IMR-90 (cell line): Measurements from ENCODE around the gene GCSH. TPM values are rescaled to one million over a fixed set of nuclear protein-coding genes. Genes with fewer than 3 reads are reported as not detected.

Experiments
- ATAC-seq: fragments of 200-7000 bp; cut with Tn5 transposase; 2 replicates; pipeline ENCODE4 v1.9.1; 2020; ENCODE audit warnings: low read depth, mild to moderate bottlenecking, moderate library complexity
- BruUV-seq: library from RNA; stranded (reverse); fragments of 400-500 nt; replicated peaks from 2 replicates; lab custom pipeline; 2021; lab: Mats Ljungman, UMichigan
- CTCF ChIA-PET: fragments of 300-600 bp; formaldehyde crosslinking; extraction: SDS; loops from one replicate; lab custom pipeline; 2021; ENCODE audit warnings: antibody characterized with exemption; lab: Yijun Ruan, JAX
- POLR2A ChIA-PET: fragments of 300-600 bp; sonication (Branson Sonifier 250); formaldehyde crosslinking; loops from one replicate; lab custom pipeline; 2022; ENCODE audit warnings: antibody characterized with exemption; ENCODE audit not compliant: unreplicated experiment; lab: Charles Lee
- DNase-seq: peaks from one replicate; pipeline ENCODE4 v3.0.0; 2013
- H2AFZ ChIP-seq: replicated peaks from 2 replicates; pipeline ENCODE3; 2013; ENCODE audit warnings: low read length, mild to moderate bottlenecking; ENCODE audit not compliant: poor library complexity
- H2AK5ac ChIP-seq: 2 replicates; pipeline ENCODE4 v1.6.1; 2013; ENCODE audit warnings: low read depth, low read length, inconsistent platforms
- H2AK9ac ChIP-seq: replicated peaks from 2 replicates; pipeline ENCODE3; 2013; ENCODE audit warnings: mild to moderate bottlenecking, low read depth, low read length, moderate library complexity; ENCODE audit not compliant: poor library complexity
- H2BK120ac ChIP-seq: 2 replicates; pipeline ENCODE4 v1.6.1; 2013; ENCODE audit warnings: low read depth, low read length, inconsistent platforms
- H2BK15ac ChIP-seq: 3 replicates; pipeline ENCODE4 v1.6.1; 2013; ENCODE audit warnings: low read depth, low read length, inconsistent platforms
- H2BK20ac ChIP-seq: 2 replicates; pipeline ENCODE4 v1.6.1; 2013; ENCODE audit warnings: low read depth, mild to moderate bottlenecking, inconsistent platforms, low read length, moderate library complexity
- H2BK5ac ChIP-seq: 2 replicates; pipeline ENCODE4 v1.6.1; 2013; ENCODE audit warnings: mild to moderate bottlenecking, low read depth, low read length, inconsistent platforms; ENCODE audit not compliant: poor library complexity, severe bottlenecking
- H3K14ac ChIP-seq: replicated peaks from 2 replicates; pipeline ENCODE4 v1.6.1; 2013; ENCODE audit warnings: low read depth, low read length, inconsistent platforms
- H3K18ac ChIP-seq: 2 replicates; pipeline ENCODE4 v1.6.1; 2013; ENCODE audit warnings: low read depth, low read length, control low read depth
- H3K23ac ChIP-seq: 2 replicates; pipeline ENCODE4 v1.6.1; 2013; ENCODE audit warnings: low read depth, low read length, inconsistent platforms
- H3K27ac ChIP-seq: 2 replicates; pipeline ENCODE4 v1.5.1; 2013; ENCODE audit warnings: mild to moderate bottlenecking, control low read depth, low read length; ENCODE audit not compliant: insufficient read depth
- H3K27me3 ChIP-seq: 2 replicates; pipeline ENCODE4 v1.6.1; 2013; ENCODE audit warnings: low read length; ENCODE audit not compliant: control insufficient read depth, insufficient read depth
- H3K36me3 ChIP-seq: 2 replicates; pipeline ENCODE4 v1.6.1; 2013; ENCODE audit warnings: low read length, mixed read lengths; ENCODE audit not compliant: control insufficient read depth, insufficient read depth
- H3K4ac ChIP-seq: 2 replicates; pipeline ENCODE4 v1.6.1; 2013; ENCODE audit warnings: low read depth, low read length, inconsistent platforms
- H3K4me1 ChIP-seq: 2 replicates; pipeline ENCODE4 v1.6.1; 2013; ENCODE audit warnings: low read length, mixed read lengths; ENCODE audit not compliant: control insufficient read depth, insufficient read depth
- H3K4me2 ChIP-seq: 2 replicates; pipeline ENCODE4 v1.6.1; 2013; ENCODE audit warnings: low read depth, mild to moderate bottlenecking, control low read depth, low read length, moderate library complexity
- H3K4me3 ChIP-seq: 2 replicates; pipeline ENCODE4 v1.5.1; 2013; ENCODE audit warnings: low read depth, mild to moderate bottlenecking, control low read depth, low read length, moderate library complexity; ENCODE audit not compliant: insufficient read depth
- H3K56ac ChIP-seq: 2 replicates; pipeline ENCODE4 v1.6.1; 2013; ENCODE audit warnings: low read length, inconsistent platforms; ENCODE audit not compliant: insufficient read depth; ENCODE audit errors: extremely low read depth
- H3K79me1 ChIP-seq, 2 experiments: 2 replicates each; pipeline ENCODE4 v1.6.1; 2013; ENCODE audit warnings: low read length in 2 of 2, inconsistent platforms in 1 of 2, low read depth in 1 of 2
- H3K9ac ChIP-seq: 2 replicates; pipeline ENCODE4 v1.6.1; 2013; ENCODE audit warnings: low read depth, low read length, control low read depth
- H3K9me1 ChIP-seq: 2 replicates; pipeline ENCODE4 v1.6.1; 2013; ENCODE audit warnings: low read length, inconsistent platforms; ENCODE audit not compliant: insufficient read depth
- H3K9me3 ChIP-seq: 2 replicates; pipeline ENCODE4 v1.6.1; 2013; ENCODE audit warnings: low read length; ENCODE audit not compliant: control insufficient read depth, insufficient read depth
- H4K20me1 ChIP-seq: 2 replicates; pipeline ENCODE4 v1.6.1; 2013; ENCODE audit warnings: low read length, inconsistent platforms; ENCODE audit not compliant: insufficient read depth
- H4K5ac ChIP-seq: 2 replicates; pipeline ENCODE4 v1.6.1; 2013; ENCODE audit warnings: mild to moderate bottlenecking, low read depth, low read length, control low read depth
- H4K8ac ChIP-seq, 2 experiments: 2 replicates each; pipeline ENCODE4 v1.6.1; 2013; ENCODE audit warnings: low read depth in 2 of 2, low read length in 2 of 2, control low read depth in 1 of 2, inconsistent platforms in 1 of 2
- H4K91ac ChIP-seq: 2 replicates; pipeline ENCODE4 v1.6.1; 2013; ENCODE audit warnings: low read depth, low read length, inconsistent platforms; ENCODE audit not compliant: insufficient read depth
- BHLHE40 ChIP-seq: fragments of 150-350 bp; IDR thresholded peaks from 2 replicates; pipeline ENCODE4 v1.6.1; 2016; ENCODE audit warnings: mild to moderate bottlenecking, low read depth, low read length
- CTCF ChIP-seq: conservative IDR thresholded peaks from 2 replicates; pipeline ENCODE4 v1.5.1; 2012; ENCODE audit warnings: mild to moderate bottlenecking, low read depth, low read length, improper control_type of control experiment
- MXI1 ChIP-seq: IDR thresholded peaks from 2 replicates; pipeline ENCODE4 v1.6.1; 2012; ENCODE audit warnings: low read depth, mild to moderate bottlenecking, low read length, moderate library complexity, borderline replicate concordance
- RAD21 ChIP-seq: IDR thresholded peaks from 2 replicates; pipeline ENCODE4 v1.6.1; 2012; ENCODE audit warnings: low read length, improper control_type of control experiment
- WGBS, 2 experiments: methylation state at CpG; one replicate each; pipeline versions ENCODE4 v1.1.5 to v1.1.7; 2013; ENCODE audit warnings: missing lambda C conversion rate in 2 of 2; ENCODE audit not compliant: insufficient read length in 1 of 2; ENCODE audit errors: extremely low coverage in 2 of 2; 5-methylcytosine and 5-hydroxymethylcytosine counted together
- dilution Hi-C: fragments of 300-500 bp; cut with HindIII; formaldehyde crosslinking; loops from one replicate; pipeline ENCODE4 v1.14.3; 2018; ENCODE audit warnings: low sequenced_read_pairs; ENCODE audit not compliant: unreplicated experiment
- in situ Hi-C: fragments of 300-500 bp; cut with MboI; formaldehyde crosslinking; loops from 3 replicates; pipeline ENCODE4 v1.14.3; 2019; ENCODE audit warnings: low sequenced_read_pairs, inconsistent platforms, mixed read lengths
- intact Hi-C: fragments of 100-400 bp; cut with micrococcal nuclease; formaldehyde crosslinking; loops from 2 replicates; pipeline ENCODE4 v1.10.0; 2022
- polyA plus RNA-seq, 3 experiments: library from polyadenylated mRNA; depleted of rRNA; stranded (reverse); fragments of >200 nt; gene quantifications; 2 replicates each; pipeline ENCODE4 v1.2.3, GENCODE V29; 2012; ENCODE audit warnings: low replicate concordance in 1 of 3
- total RNA-seq: library from RNA; depleted of rRNA; stranded (reverse); fragments of >200 nt; gene quantifications from 2 replicates; pipeline ENCODE4 v1.2.3, GENCODE V29; 2012

GCSH gene
- total and polyA plus RNA-seq, 2 of the 4 experiments (the other 2 are of a cell fraction): 9.3 to 21.2 TPM

- TF ChIP-seq RAD21: no peak
- TF ChIP-seq MXI1: no peak
- TF ChIP-seq BHLHE40: no peak
These were observed 41.6 kb upstream of the GCSH start (continued) for GRCh38 chr16:81137754-81138153.

- Histone ChIP-seq H2AK5ac (no peak overlapping the region), H3K23ac (no peak overlapping the region), H3K56ac (no peak overlapping the region), H3K27ac (no peak overlapping the region), H4K8ac (no peak overlapping the region), H3K36me3 (no peaks in the 10 kb centered on the region), H2BK20ac (no peak overlapping the region), H3K4me1 (no peaks in the 10 kb centered on the region; the same call in 1 of the 2 replicates), H3K79me1 (no peaks in the 10 kb centered on the region), H4K91ac (no peak overlapping the region), H3K4me2 (peak overlapping the region; percentile 32; the same call in 1 of the 2 replicates), H3K18ac (no peak overlapping the region), H3K4me3 (no peak overlapping the region), H4K5ac (no peak overlapping the region), H2BK15ac (no peak overlapping the region), H2BK120ac (no peak overlapping the region), H3K14ac (no peak overlapping the region), H2BK5ac (no peak overlapping the region), H3K4ac (no peak overlapping the region), H3K9ac (no peak overlapping the region), H2AFZ (peak overlapping the region; percentile 1), H3K9me3 (no peaks in the 10 kb centered on the region), H2AK9ac (no peak overlapping the region), H3K9me1 (no peaks in the 10 kb centered on the region), H3K27me3 (no peaks in the 10 kb centered on the region), H4K20me1 (no peaks in the 10 kb centered on the region)
- dilution Hi-C loops (no loop called here), intact Hi-C loops (no loop called here), in situ Hi-C loops (no loop called here)
- 80% methylated on average over 1 of the region's 12 CpGs; no CpG with 5 or more reads in 1 of the 2 experiments for WGBS, 2 experiments
- peak; percentile 24 for DNase-seq
- CTCF ChIA-PET: no interaction called here
- POLR2A ChIA-PET: no interaction called here
- peak; percentile 61 for ATAC-seq
- peak; percentile 27; the same call in 1 of the 2 replicates for TF ChIP-seq BHLHE40
- TF ChIP-seq CTCF: no peak
- BruUV-seq: no TSS peak
These were observed 40.5 kb upstream of the GCSH start for GRCh38 chr16:81136390-81137335.
